BE2C (cell line): ENCODE data around the gene SFRP5.

ENCODE experiments used
- DNase-seq: peaks from one replicate; pipeline ENCODE4 v3.0.0-alpha.2; 2020
- H3K27me3 ChIP-seq: fragments of 250-450 bp; sonication (Bioruptor Pico); 2 replicates; pipeline ENCODE4 v1.5.1; 2020; ENCODE audit warnings: mild to moderate bottlenecking
- H3K36me3 ChIP-seq: fragments of 250-450 bp; sonication (Bioruptor Pico); 2 replicates; pipeline ENCODE4 v1.5.1; 2020; ENCODE audit warnings: mild to moderate bottlenecking
- H3K4me1 ChIP-seq: fragments of 250-450 bp; sonication (Bioruptor Pico); 2 replicates; pipeline ENCODE4 v1.5.1; 2020
- H3K4me3 ChIP-seq: 2 replicates; pipeline ENCODE4 v1.5.1; 2011; ENCODE audit warnings: low read depth, low read length
- H3K9me3 ChIP-seq: fragments of 250-450 bp; sonication (Bioruptor Pico); 2 replicates; pipeline ENCODE4 v1.5.1; 2020
- CTCF ChIP-seq: IDR thresholded peaks from 2 replicates; pipeline ENCODE4 v1.5.1; 2012; ENCODE audit warnings: mild to moderate bottlenecking, low read depth, low read length

SFRP5 gene

GRCh38 chr10:97764519-97764931 lies 7.3 kb downstream of the SFRP5 start:
- TF ChIP-seq CTCF = no peak
- Histone ChIP-seq H3K36me3 (no peaks in the 10 kb centered on the region; the same call in 1 of the 2 replicates), H3K4me1 (no peaks in the 10 kb centered on the region), H3K4me3 (no peak overlapping the region), H3K9me3 (no peaks in the 10 kb centered on the region), H3K27me3 (no peaks in the 10 kb centered on the region)
- no peak for DNase-seq

GRCh38 chr10:97763947-97764346 lies 7.9 kb downstream of the SFRP5 start:
- TF ChIP-seq CTCF = no peak
- DNase-seq = no peak
- no peaks in the 10 kb centered on the region for H3K4me1 ChIP-seq
- no peaks in the 10 kb centered on the region for H3K27me3 ChIP-seq
- no peaks in the 10 kb centered on the region; the same call in 1 of the 2 replicates for H3K36me3 ChIP-seq
- no peaks in the 10 kb centered on the region for H3K9me3 ChIP-seq
- H3K4me3 ChIP-seq = no peak overlapping the region

- no peak for DNase-seq
- Histone ChIP-seq H3K4me3 (no peak overlapping the region), H3K4me1 (no peaks in the 10 kb centered on the region), H3K36me3 (no peaks in the 10 kb centered on the region; the same call in 1 of the 2 replicates), H3K9me3 (no peaks in the 10 kb centered on the region), H3K27me3 (no peaks in the 10 kb centered on the region)
- TF ChIP-seq CTCF = no peak
Observed at GRCh38 chr10:97763411-97763810, 8.4 kb downstream of the SFRP5 start.

- Histone ChIP-seq H3K4me3 (no peak overlapping the region), H3K36me3 (no peaks in the 10 kb centered on the region; the same call in 1 of the 2 replicates), H3K4me1 (no peaks in the 10 kb centered on the region), H3K9me3 (no peaks in the 10 kb centered on the region), H3K27me3 (no peaks in the 10 kb centered on the region)
- no peak for TF ChIP-seq CTCF
- no peak for DNase-seq
Observed at GRCh38 chr10:97762816-97763215, 9.0 kb downstream of the SFRP5 start.

- no peak for DNase-seq
- no peaks in the 10 kb centered on the region for H3K4me1 ChIP-seq
- no peaks in the 10 kb centered on the region for H3K27me3 ChIP-seq
- no peaks in the 10 kb centered on the region; the same call in 1 of the 2 replicates for H3K36me3 ChIP-seq
- TF ChIP-seq CTCF = no peak
- no peak overlapping the region for H3K4me3 ChIP-seq
- H3K9me3 ChIP-seq = no peaks in the 10 kb centered on the region
Observed at GRCh38 chr10:97762056-97762455, 9.7 kb downstream of the SFRP5 start.

GRCh38 chr10:97761331-97761865 lies 10.4 kb downstream of the SFRP5 start:
- H3K4me1 ChIP-seq = no peaks in the 10 kb centered on the region
- no peaks in the 10 kb centered on the region for H3K9me3 ChIP-seq
- no peak for TF ChIP-seq CTCF
- H3K4me3 ChIP-seq = no peak overlapping the region
- no peaks in the 10 kb centered on the region; the same call in 1 of the 2 replicates for H3K36me3 ChIP-seq
- no peak for DNase-seq
- H3K27me3 ChIP-seq = no peaks in the 10 kb centered on the region
